HG02981 (cell line): ENCODE results near the gene DISP1.

Source experiments
- ATAC-seq: cut with Tn5 transposase; IDR thresholded peaks from one replicate; pipeline ENCODE4 v1.9.1; 2021; ENCODE audit warnings: mild to moderate bottlenecking, moderate library complexity; ENCODE audit not compliant: unreplicated experiment

DISP1 gene

GRCh38 chr1:222791006-222791710 is 23.7 kb upstream of the DISP1 start:
- no peak for ATAC-seq

- ATAC-seq = no peak
These were observed 22.1 kb upstream of the DISP1 start for GRCh38 chr1:222792744-222793143.

- no peak for ATAC-seq
These were observed 20.0 kb upstream of the DISP1 start for GRCh38 chr1:222794656-222795474.

- ATAC-seq = no peak
These were observed 16.7 kb upstream of the DISP1 start for GRCh38 chr1:222798116-222798515.

- no peak for ATAC-seq
These were observed 15.9 kb upstream of the DISP1 start for GRCh38 chr1:222798975-222799374.

- no peak for ATAC-seq
These were observed 13.8 kb upstream of the DISP1 start for GRCh38 chr1:222801067-222801466.

- ATAC-seq = no peak
These were observed 3.2 kb upstream of the DISP1 start for GRCh38 chr1:222811671-222812070.

GRCh38 chr1:222813866-222814535 is 838 bp upstream of the DISP1 start:
- no peak for ATAC-seq

- no peak for ATAC-seq
These were observed 564 bp downstream of the DISP1 start for GRCh38 chr1:222815440-222815765.

GRCh38 chr1:222817529-222817928 is 2.7 kb downstream of the DISP1 start:
- no peak for ATAC-seq

GRCh38 chr1:222818171-222818570 is 3.3 kb downstream of the DISP1 start:
- no peak for ATAC-seq

GRCh38 chr1:222820171-222820712 is 5.4 kb downstream of the DISP1 start:
- ATAC-seq = no peak

- ATAC-seq = no peak
These were observed 6.4 kb downstream of the DISP1 start for GRCh38 chr1:222821239-222821638.

- ATAC-seq = no peak
These were observed 8.9 kb downstream of the DISP1 start for GRCh38 chr1:222823695-222824094.

- ATAC-seq = no peak
These were observed 9.8 kb downstream of the DISP1 start for GRCh38 chr1:222824641-222825040.

- no peak for ATAC-seq
These were observed 14.1 kb downstream of the DISP1 start for GRCh38 chr1:222828939-222829338.

- ATAC-seq = no peak
These were observed 15.0 kb downstream of the DISP1 start for GRCh38 chr1:222829868-222830267.

GRCh38 chr1:222833356-222833876 is 18.6 kb downstream of the DISP1 start:
- ATAC-seq = no peak

- ATAC-seq = no peak
These were observed 28.9 kb downstream of the DISP1 start for GRCh38 chr1:222843469-222844410.

GRCh38 chr1:222844411-222844779 is 29.6 kb downstream of the DISP1 start:
- no peak for ATAC-seq
